Spleen (tissue), 11 donors: Measurements from ENCODE around the gene MGMT. TPM values are rescaled to one million over a fixed set of nuclear protein-coding genes. Genes with fewer than 3 reads are reported as not detected.

Source experiments
- DNase-seq: peaks from one replicate; pipeline ENCODE4 v3.0.0-alpha.2; 2020
- H3K27ac ChIP-seq, 8 donors: fragments of 200-600 bp; sonication (generic) in 7 of 8; 1 replicate in 4 of 8; 2 replicates in 4 of 8; pipeline versions ENCODE4 v1.5.0 to v1.8.0; 2016 to 2021; ENCODE audit warnings: inconsistent platforms in 4 of 8, mild to moderate bottlenecking in 4 of 8, moderate library complexity in 1 of 8
- H3K27me3 ChIP-seq, 7 donors: fragments of 200-600 bp; sonication (generic) in 6 of 7; replicated peaks in 1 of 7; 1 replicate in 4 of 7; 2 replicates in 3 of 7; pipeline versions ENCODE4 v1.5.0 to v1.8.0; 2016 to 2021; ENCODE audit warnings: inconsistent platforms in 3 of 7, mild to moderate bottlenecking in 1 of 7
- H3K36me3 ChIP-seq, 6 donors: fragments of 200-600 bp; sonication (generic) in 5 of 6; 1 replicate in 4 of 6; 2 replicates in 2 of 6; pipeline versions ENCODE4 v1.5.0 to v1.8.0; 2016 to 2021; ENCODE audit warnings: inconsistent platforms in 2 of 6
- H3K4me1 ChIP-seq, 6 donors: fragments of 200-600 bp; sonication (generic) in 5 of 6; 1 replicate in 3 of 6; 2 replicates in 3 of 6; pipeline versions ENCODE4 v1.5.0 to v1.8.0; 2016 to 2021; ENCODE audit warnings: inconsistent platforms in 3 of 6
- H3K4me3 ChIP-seq, 8 donors: fragments of 200-600 bp; sonication (generic) in 7 of 8; 1 replicate in 4 of 8; 2 replicates in 4 of 8; pipeline versions ENCODE4 v1.5.0 to v1.8.0; 2016 to 2021; ENCODE audit warnings: inconsistent platforms in 4 of 8, mild to moderate bottlenecking in 4 of 8, moderate library complexity in 2 of 8
- H3K9me3 ChIP-seq, 8 donors: fragments of 200-600 bp; sonication (generic) in 7 of 8; 1 replicate in 4 of 8; 2 replicates in 4 of 8; pipeline versions ENCODE4 v1.5.0 to v1.8.0; 2016 to 2021; ENCODE audit warnings: inconsistent platforms in 4 of 8
- POLR2A ChIP-seq, 3 donors: fragments of 450-650 bp; IDR thresholded peaks; one replicate each; pipeline ENCODE4 v1.5.1; 2017; ENCODE audit warnings: antibody characterized with exemption in 3 of 3, mild to moderate bottlenecking in 1 of 3
- POLR2AphosphoS5 ChIP-seq, 3 donors: sonication (generic); formaldehyde crosslinking; IDR thresholded peaks; one replicate each; pipeline ENCODE4 v1.5.1; 2017; ENCODE audit warnings: antibody characterized with exemption in 3 of 3
- WGBS, 5 donors: extraction: QIAGEN DNeasy Blood & Tissue Kit in 3 of 5; methylation state at CpG; one replicate each; pipeline versions ENCODE4 v1.1.5 to v1.1.7; 2013 to 2018; 5-methylcytosine and 5-hydroxymethylcytosine counted together
- intact Hi-C: fragments of 100-400 bp; cut with DNase I; formaldehyde crosslinking; loops from one replicate; pipeline ENCODE4 v1.15.0; 2023; ENCODE audit warnings: low total_unique reads
- polyA plus RNA-seq, 3 donors: library from polyadenylated mRNA; stranded (reverse); fragments of 200-250 nt; gene quantifications; one replicate each; pipeline ENCODE4 v1.2.1, GENCODE V29; 2013
- total RNA-seq, 7 donors: library from RNA; depleted of rRNA in 3 of 7; stranded (reverse); fragments of >200 nt in 3 of 7; fragmentation: NEBNext Ultra II Directional in 4 of 7; extraction: Animal tissue kit (Norgen Biotek cat#: 25700) in 4 of 7; gene quantifications; one replicate each; pipeline versions ENCODE4 v1.1.0 to v1.2.1, GENCODE V29; 2016 to 2021
- TF ChIP-seq, protein P1 (sequence below), 11 experiments: fragments of 200-600 bp in 7 of 11; fragments of 450-650 bp in 4 of 11; sonication (generic) in 4 of 11; IDR thresholded peaks in 8 of 11; conservative IDR thresholded peaks in 3 of 11; 1 replicate in 7 of 11; 2 replicates in 4 of 11; pipeline versions ENCODE4 v1.4.0 to v1.8.0; 2016 to 2021; ENCODE audit warnings: antibody characterized with exemption in 11 of 11, inconsistent platforms in 4 of 11, mild to moderate bottlenecking in 1 of 11
- donor health status: healthy with polysubstance abuse.
- donor health status: DM: no; HTN: no; CAD: no; lungs with moderate emphysema.
- donor health status: DM: no; HTN: no; CAD: no.
- donor health status: Bipolar disorder and iron deficiency.
- donor health status: healthy.
- donor health status: DM: no; HTN: no; CAD: no.
- donor health status: DM: yes; HTN: yes; CAD: no.

MGMT gene
- total and polyA plus RNA-seq, 10 donors = 14.3 to 33.4 (median 21.7) TPM

DNA sequence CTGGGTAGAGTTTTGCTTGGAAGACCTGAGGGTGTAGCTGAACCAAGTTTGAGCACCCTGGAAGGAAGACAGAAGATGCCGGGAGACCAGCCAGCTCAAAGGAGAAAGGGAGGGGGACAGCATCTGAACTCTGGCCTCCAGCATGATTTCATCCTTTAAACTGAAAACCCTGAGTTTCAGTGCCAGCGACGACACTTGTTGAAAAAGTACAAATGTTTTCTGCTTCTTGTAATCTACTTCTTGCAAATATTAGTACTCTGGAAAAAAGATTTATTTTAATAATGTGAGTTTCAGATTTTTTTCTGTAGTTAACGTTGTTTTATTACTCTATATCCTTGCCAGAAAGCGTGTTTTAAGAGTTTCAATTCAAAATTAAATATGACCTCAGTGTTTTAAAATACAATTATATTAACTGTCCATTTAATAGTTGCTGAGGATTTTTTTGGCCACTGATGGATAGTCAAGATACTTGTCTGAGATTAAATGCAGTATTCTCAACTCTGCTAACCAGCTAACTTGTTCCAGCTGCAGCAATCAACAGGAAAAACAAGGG is 227.7 kb downstream of the MGMT start:
- WGBS, 5 donors = 71 to 85% (median 77%) methylated on average over 5 of the region's 5 CpGs
- Histone ChIP-seq H3K27ac (no peak overlapping the region), H3K27me3 (no peaks in the 10 kb centered on the region), H3K4me3 (no peak overlapping the region), H3K4me1 (peaks cover 0 to 5% (median 0%) of the 10 kb centered on the region in 6 donors), H3K9me3 (no peaks in the 10 kb centered on the region), H3K36me3 (no peaks in the 10 kb centered on the region)
- no peak for TF ChIP-seq POLR2A (IDR thresholded peaks at IDR 0.05)
- no peak for TF ChIP-seq POLR2AphosphoS5 (IDR thresholded peaks at IDR 0.05)
- TF ChIP-seq, protein P1, sequence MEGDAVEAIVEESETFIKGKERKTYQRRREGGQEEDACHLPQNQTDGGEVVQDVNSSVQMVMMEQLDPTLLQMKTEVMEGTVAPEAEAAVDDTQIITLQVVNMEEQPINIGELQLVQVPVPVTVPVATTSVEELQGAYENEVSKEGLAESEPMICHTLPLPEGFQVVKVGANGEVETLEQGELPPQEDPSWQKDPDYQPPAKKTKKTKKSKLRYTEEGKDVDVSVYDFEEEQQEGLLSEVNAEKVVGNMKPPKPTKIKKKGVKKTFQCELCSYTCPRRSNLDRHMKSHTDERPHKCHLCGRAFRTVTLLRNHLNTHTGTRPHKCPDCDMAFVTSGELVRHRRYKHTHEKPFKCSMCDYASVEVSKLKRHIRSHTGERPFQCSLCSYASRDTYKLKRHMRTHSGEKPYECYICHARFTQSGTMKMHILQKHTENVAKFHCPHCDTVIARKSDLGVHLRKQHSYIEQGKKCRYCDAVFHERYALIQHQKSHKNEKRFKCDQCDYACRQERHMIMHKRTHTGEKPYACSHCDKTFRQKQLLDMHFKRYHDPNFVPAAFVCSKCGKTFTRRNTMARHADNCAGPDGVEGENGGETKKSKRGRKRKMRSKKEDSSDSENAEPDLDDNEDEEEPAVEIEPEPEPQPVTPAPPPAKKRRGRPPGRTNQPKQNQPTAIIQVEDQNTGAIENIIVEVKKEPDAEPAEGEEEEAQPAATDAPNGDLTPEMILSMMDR (IDR thresholded peaks at IDR 0.05 in 8 of 11, conservative IDR thresholded peaks at IDR 0.05 in 3 of 11) = no peak
- DNase-seq = no peak
- intact Hi-C loops = no loop called here

- no peak for TF ChIP-seq POLR2AphosphoS5 (IDR thresholded peaks at IDR 0.05)
- TF ChIP-seq, protein P1 (IDR thresholded peaks at IDR 0.05 in 8 of 11, conservative IDR thresholded peaks at IDR 0.05 in 3 of 11) = no peak
- no peak for TF ChIP-seq POLR2A (IDR thresholded peaks at IDR 0.05)
- no peaks in the 10 kb centered on the region for H3K27me3 ChIP-seq
- H3K4me1 ChIP-seq = peaks cover 0 to 5% (median 0%) of the 10 kb centered on the region in 6 donors
- 79 to 93% (median 84%) methylated on average over 11 to 13 of the region's 13 CpGs for WGBS, 5 donors
- no peak overlapping the region for H3K4me3 ChIP-seq
- H3K36me3 ChIP-seq = peaks cover 0 to 5% (median 0%) of the 10 kb centered on the region in 6 donors
- intact Hi-C loops = no loop called here
- H3K9me3 ChIP-seq = no peaks in the 10 kb centered on the region
- no peak overlapping the region for H3K27ac ChIP-seq
- DNase-seq = no peak
These were observed 228.6 kb downstream of the MGMT start for GRCh38 chr10:129695671-129696070.

DNA sequence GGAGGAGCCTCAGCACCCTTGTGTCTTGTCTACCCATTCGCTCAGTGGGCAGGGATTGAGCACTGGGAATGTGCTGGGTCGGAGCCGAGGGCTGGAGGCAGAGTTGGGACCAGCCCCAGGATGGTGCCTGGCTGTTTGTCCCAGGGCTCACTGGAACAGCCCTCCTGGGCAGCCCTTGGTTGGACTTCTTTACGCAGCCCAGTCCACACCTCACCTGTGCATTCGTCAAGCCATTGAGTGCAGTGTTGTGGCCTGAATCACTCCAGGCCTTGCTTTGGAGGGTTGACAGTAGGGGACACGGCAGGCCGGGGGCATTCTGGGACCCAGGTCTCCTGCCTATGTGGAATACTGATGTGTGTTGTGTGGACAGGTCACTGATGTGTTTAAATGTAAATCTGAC is 229.6 kb downstream of the MGMT start:
- TF ChIP-seq POLR2AphosphoS5 (IDR thresholded peaks at IDR 0.05) = no peak
- no peak for TF ChIP-seq POLR2A (IDR thresholded peaks at IDR 0.05)
- TF ChIP-seq, protein P1 (IDR thresholded peaks at IDR 0.05 in 8 of 11, conservative IDR thresholded peaks at IDR 0.05 in 3 of 11) = no peak
- Histone ChIP-seq H3K27me3 (no peaks in the 10 kb centered on the region), H3K4me1 (peaks cover 0 to 7% (median 0%) of the 10 kb centered on the region in 6 donors), H3K4me3 (no peak overlapping the region), H3K36me3 (peaks cover 0 to 8% (median 0%) of the 10 kb centered on the region in 6 donors), H3K27ac (no peak overlapping the region), H3K9me3 (no peaks in the 10 kb centered on the region)
- intact Hi-C loops = no loop called here
- 94 to 99% (median 98%) methylated on average over 7 of the region's 7 CpGs for WGBS, 5 donors
- DNase-seq = no peak

- 83 to 94% (median 92%) methylated on average over 15 of the region's 15 CpGs for WGBS, 5 donors
- peaks cover 0 to 8% (median 0%) of the 10 kb centered on the region in 6 donors for H3K36me3 ChIP-seq
- TF ChIP-seq, protein P1 (IDR thresholded peaks at IDR 0.05 in 8 of 11, conservative IDR thresholded peaks at IDR 0.05 in 3 of 11) = no peak
- TF ChIP-seq POLR2AphosphoS5 (IDR thresholded peaks at IDR 0.05) (no peak), POLR2A (IDR thresholded peaks at IDR 0.05) (no peak)
These were observed 230.6 kb downstream of the MGMT start for GRCh38 chr10:129697463-129698247.

More at GRCh38 chr10:129697463-129698247, 230.6 kb downstream of the MGMT start:
- DNase-seq = no peak
- no peak overlapping the region for H3K27ac ChIP-seq
- no peaks in the 10 kb centered on the region for H3K9me3 ChIP-seq
- no peak overlapping the region for H3K4me3 ChIP-seq
- no peaks in the 10 kb centered on the region for H3K27me3 ChIP-seq
- intact Hi-C loops = no loop called here
- peaks cover 0 to 7% (median 0%) of the 10 kb centered on the region in 6 donors for H3K4me1 ChIP-seq
